Fibroblast of lung (primary cell): Measurements from ENCODE around the gene PLPP1. TPM values are rescaled to one million over a fixed set of nuclear protein-coding genes. Genes with fewer than 3 reads are reported as not detected.

Experiments used
- DNase-seq, 2 donors: peaks; one replicate each; pipeline versions ENCODE4 v3.0.0 to v3.0.0-alpha.2; 2010; ENCODE audit warnings: low read depth in 2 of 2
- H2AFZ ChIP-seq: 2 replicates; pipeline ENCODE4 v1.5.1; 2012; ENCODE audit warnings: low read length, control low read depth, inconsistent platforms
- H3K27ac ChIP-seq: 2 replicates; pipeline ENCODE4 v1.5.1; 2011; ENCODE audit warnings: low read length, control low read depth; ENCODE audit not compliant: insufficient read depth
- H3K27me3 ChIP-seq: 2 replicates; pipeline ENCODE4 v1.5.1; 2011; ENCODE audit warnings: mild to moderate bottlenecking, low read length; ENCODE audit not compliant: control insufficient read depth, insufficient read depth
- H3K36me3 ChIP-seq: 2 replicates; pipeline ENCODE4 v1.5.1; 2011; ENCODE audit warnings: low read length; ENCODE audit not compliant: control insufficient read depth, insufficient read depth
- H3K4me1 ChIP-seq: 2 replicates; pipeline ENCODE4 v1.5.1; 2011; ENCODE audit warnings: low read length; ENCODE audit not compliant: control insufficient read depth, insufficient read depth; ENCODE audit errors: extremely low read depth
- H3K4me2 ChIP-seq: 2 replicates; pipeline ENCODE4 v1.5.1; 2011; ENCODE audit warnings: low read length, control low read depth; ENCODE audit not compliant: insufficient read depth; ENCODE audit errors: extremely low read depth
- H3K4me3 ChIP-seq, 4 experiments: fragments of 200-600 bp in 1 of 4; sonication (generic) in 1 of 4; replicated peaks in 1 of 4; 2 replicates each; pipeline ENCODE4 v1.5.1; 2011 to 2016; ENCODE audit warnings: low read length in 4 of 4, low read depth in 3 of 4, mild to moderate bottlenecking in 3 of 4, control low read depth in 2 of 4, inconsistent platforms in 1 of 4, mixed read lengths in 1 of 4; ENCODE audit not compliant: insufficient read depth in 1 of 4; ENCODE audit errors: control extremely low read depth in 1 of 4
- H3K79me2 ChIP-seq: 2 replicates; pipeline ENCODE4 v1.5.1; 2012; ENCODE audit warnings: mild to moderate bottlenecking, low read length, inconsistent platforms; ENCODE audit not compliant: control insufficient read depth, insufficient read depth
- H3K9ac ChIP-seq: 2 replicates; pipeline ENCODE4 v1.5.1; 2011; ENCODE audit warnings: mild to moderate bottlenecking, low read length, control low read depth; ENCODE audit not compliant: insufficient read depth
- H3K9me3 ChIP-seq: 2 replicates; pipeline ENCODE4 v1.5.1; 2012; ENCODE audit warnings: low read depth, low read length; ENCODE audit not compliant: control insufficient read depth, insufficient read depth
- H4K20me1 ChIP-seq: 2 replicates; pipeline ENCODE4 v1.5.1; 2011; ENCODE audit warnings: low read length; ENCODE audit not compliant: control insufficient read depth, insufficient read depth; ENCODE audit errors: extremely low read depth
- EZH2 ChIP-seq: IDR thresholded peaks from 2 replicates; pipeline ENCODE4 v1.5.1; 2012; ENCODE audit warnings: low read length, control low read depth, mild to moderate bottlenecking; ENCODE audit errors: missing control alignments
- polyA plus RNA-seq, 2 donors: library from polyadenylated mRNA; depleted of rRNA in 1 of 2; stranded (reverse) in 1 of 2; unstranded in 1 of 2; fragments of >200 nt; gene quantifications; 2 replicates each; pipeline ENCODE4 v1.2.1, GENCODE V29; 2011 to 2012; ENCODE audit warnings: missing spikeins in 1 of 2
- total RNA-seq: library from RNA; depleted of rRNA; stranded (reverse); fragments of >200 nt; gene quantifications from 2 replicates; pipeline ENCODE4 v1.2.1, GENCODE V29; 2014
- TF ChIP-seq, protein P1 (sequence below), 2 donors: IDR thresholded peaks in 1 of 2; conservative IDR thresholded peaks in 1 of 2; 1 replicate in 1 of 2; 2 replicates in 1 of 2; pipeline ENCODE4 v1.5.1; 2011 to 2012; ENCODE audit warnings: low read length in 2 of 2, control low read depth in 1 of 2, inconsistent platforms in 1 of 2, low read depth in 1 of 2, mild to moderate bottlenecking in 1 of 2

PLPP1 gene
- total and polyA plus RNA-seq, 2 donors (not counting 1 experiment from before 2014, with no cell fraction given) = 73.5 to 76.8 TPM

DNA sequence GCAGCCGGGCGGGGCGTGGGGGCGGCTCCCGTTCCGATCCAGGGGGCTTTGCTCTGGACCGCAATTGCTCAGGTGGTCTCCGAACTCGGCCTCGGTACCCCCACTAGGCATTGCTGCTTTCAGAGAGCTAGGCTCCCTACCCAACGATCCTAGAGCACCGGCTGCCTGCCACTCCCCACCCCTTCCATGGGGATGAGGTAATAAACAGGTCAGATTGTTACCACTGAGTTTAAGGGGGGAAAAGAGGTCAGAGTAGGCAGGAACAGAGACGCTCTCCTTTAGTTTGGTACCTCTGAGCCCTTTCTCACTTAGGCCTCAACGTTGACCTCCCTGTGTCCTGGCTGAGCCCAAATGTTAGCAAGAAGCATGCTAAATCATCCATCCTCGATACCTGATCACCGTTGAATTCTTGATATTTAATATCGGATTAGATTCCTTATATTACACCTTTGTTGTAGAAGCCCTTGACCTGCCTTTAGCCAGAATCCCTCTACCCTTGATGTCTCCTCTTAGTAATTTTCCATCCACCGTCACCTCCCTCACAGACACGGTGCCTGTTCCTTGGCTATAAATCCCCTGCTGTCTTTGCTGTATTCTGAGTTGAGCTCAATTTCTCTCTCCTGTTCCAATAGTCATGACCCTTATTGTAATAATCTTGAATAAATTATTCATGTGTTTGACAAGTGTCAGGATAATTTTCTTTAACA lies 588 bp upstream of the PLPP1 start:
- Histone ChIP-seq H3K36me3 (no peaks in the 10 kb centered on the region), H3K4me1 (peaks cover 4% of the 10 kb centered on the region), H2AFZ (peak overlapping the region; percentile 97), H3K9ac (peak overlapping the region; percentile 89), H4K20me1 (no peaks in the 10 kb centered on the region), H3K27ac (peak overlapping the region; percentile 76), H3K4me3 (peak overlapping the region; percentile 65 to 91 (median 72)), H3K9me3 (no peaks in the 10 kb centered on the region), H3K4me2 (peak overlapping the region; percentile 93), H3K79me2 (peaks cover 17% of the 10 kb centered on the region), H3K27me3 (no peaks in the 10 kb centered on the region)
- no peak for DNase-seq
- no peak for TF ChIP-seq EZH2
- TF ChIP-seq, protein P1, sequence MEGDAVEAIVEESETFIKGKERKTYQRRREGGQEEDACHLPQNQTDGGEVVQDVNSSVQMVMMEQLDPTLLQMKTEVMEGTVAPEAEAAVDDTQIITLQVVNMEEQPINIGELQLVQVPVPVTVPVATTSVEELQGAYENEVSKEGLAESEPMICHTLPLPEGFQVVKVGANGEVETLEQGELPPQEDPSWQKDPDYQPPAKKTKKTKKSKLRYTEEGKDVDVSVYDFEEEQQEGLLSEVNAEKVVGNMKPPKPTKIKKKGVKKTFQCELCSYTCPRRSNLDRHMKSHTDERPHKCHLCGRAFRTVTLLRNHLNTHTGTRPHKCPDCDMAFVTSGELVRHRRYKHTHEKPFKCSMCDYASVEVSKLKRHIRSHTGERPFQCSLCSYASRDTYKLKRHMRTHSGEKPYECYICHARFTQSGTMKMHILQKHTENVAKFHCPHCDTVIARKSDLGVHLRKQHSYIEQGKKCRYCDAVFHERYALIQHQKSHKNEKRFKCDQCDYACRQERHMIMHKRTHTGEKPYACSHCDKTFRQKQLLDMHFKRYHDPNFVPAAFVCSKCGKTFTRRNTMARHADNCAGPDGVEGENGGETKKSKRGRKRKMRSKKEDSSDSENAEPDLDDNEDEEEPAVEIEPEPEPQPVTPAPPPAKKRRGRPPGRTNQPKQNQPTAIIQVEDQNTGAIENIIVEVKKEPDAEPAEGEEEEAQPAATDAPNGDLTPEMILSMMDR (conservative IDR thresholded peaks at IDR 0.05 in 1 of 2, IDR thresholded peaks at IDR 0.05 in 1 of 2; ENCODE audit: low read depth in 1 of 2, low read length in 2 of 2) = no peak

DNA sequence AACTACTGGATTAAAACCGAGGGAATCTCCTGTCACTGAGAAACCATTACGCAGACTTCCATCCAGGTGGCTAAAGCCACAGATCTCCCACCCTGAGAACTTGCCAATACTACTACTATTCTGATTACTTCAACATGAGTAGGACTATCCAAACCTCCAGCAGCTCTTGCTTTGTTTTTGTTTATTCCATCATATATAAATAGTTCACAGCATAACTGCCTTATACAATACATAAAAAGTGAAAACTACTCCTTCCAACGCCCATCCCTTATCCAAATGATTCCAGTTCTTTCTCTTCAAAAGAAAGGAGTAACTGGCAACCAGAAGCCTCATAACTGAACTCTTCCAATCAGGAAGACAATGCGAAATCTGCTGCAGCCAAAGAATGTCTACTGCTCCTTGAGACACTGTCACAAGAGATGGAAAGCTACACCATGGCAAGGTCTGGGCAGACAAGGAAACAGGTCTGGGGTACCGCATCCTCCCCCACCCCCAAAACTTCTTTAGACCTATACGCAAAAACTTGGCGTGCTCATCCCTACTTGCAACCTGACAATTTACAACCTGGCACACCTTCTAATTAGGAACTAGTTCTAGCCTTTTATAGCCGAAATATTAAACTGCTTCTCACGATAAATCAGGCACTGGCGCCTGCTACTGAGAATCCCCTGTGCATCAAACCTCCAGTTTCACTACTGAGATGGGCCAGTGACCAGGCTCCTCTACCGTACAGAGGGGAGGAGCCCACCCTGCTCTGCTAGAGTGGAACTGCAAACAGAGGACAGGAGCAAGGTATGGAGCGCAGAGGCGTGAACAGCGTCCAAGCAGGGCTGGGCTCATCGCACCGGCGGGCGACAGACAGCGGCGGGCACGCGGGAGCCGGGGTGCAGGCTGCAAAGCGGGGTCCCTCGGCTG lies 986 bp downstream of the PLPP1 start:
- TF ChIP-seq, protein P1 (conservative IDR thresholded peaks at IDR 0.05 in 1 of 2, IDR thresholded peaks at IDR 0.05 in 1 of 2; ENCODE audit: low read depth in 1 of 2, low read length in 2 of 2) = no peak
- TF ChIP-seq EZH2 = no peak
- peak overlapping the region; percentile 0 for H3K27ac ChIP-seq

DNA sequence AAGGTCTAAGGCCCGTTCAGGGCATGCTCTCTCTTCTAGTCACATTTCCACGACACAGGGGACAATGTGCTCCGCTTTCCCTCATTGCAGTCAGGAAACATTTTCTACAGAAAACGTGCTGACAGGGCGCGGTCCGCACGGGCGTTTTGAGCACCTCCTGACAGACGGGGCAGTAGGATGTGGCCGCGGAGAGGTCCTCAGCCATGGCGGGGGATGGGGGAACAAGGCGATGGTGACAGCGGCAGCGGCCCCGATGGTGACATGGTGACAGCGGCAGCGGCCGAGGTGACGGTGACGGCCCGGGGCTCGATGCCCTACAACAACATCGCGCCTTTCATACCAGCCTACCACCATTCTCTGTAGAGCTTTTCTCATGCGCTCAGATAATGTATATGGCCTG lies 4.1 kb downstream of the PLPP1 start:
- H3K4me1 ChIP-seq = peaks cover 4% of the 10 kb centered on the region
- H3K36me3 ChIP-seq = no peaks in the 10 kb centered on the region
- DNase-seq = no peak
- TF ChIP-seq, protein P1 (conservative IDR thresholded peaks at IDR 0.05 in 1 of 2, IDR thresholded peaks at IDR 0.05 in 1 of 2; ENCODE audit: low read depth in 1 of 2, low read length in 2 of 2) = no peak
- TF ChIP-seq EZH2 = no peak
- H3K4me2 ChIP-seq = no peak overlapping the region
- H2AFZ ChIP-seq = no peak overlapping the region
- H3K27ac ChIP-seq = no peak overlapping the region
- no peaks in the 10 kb centered on the region for H3K9me3 ChIP-seq
- peaks cover 17% of the 10 kb centered on the region for H3K79me2 ChIP-seq
- H3K9ac ChIP-seq = no peak overlapping the region
- no peaks in the 10 kb centered on the region for H3K27me3 ChIP-seq
- H3K4me3 ChIP-seq = no peak overlapping the region
- H4K20me1 ChIP-seq = no peaks in the 10 kb centered on the region

More for the DNA sequence above, 986 bp downstream of the PLPP1 start:
- peak overlapping the region; percentile 89 for H3K9ac ChIP-seq
- peak overlapping the region; percentile 97 for H3K4me2 ChIP-seq
- no peaks in the 10 kb centered on the region for H4K20me1 ChIP-seq
- peak overlapping the region; percentile 90 for H2AFZ ChIP-seq
- peak overlapping the region; percentile 71 to 91 (median 82) for H3K4me3 ChIP-seq
- peaks cover 4% of the 10 kb centered on the region for H3K4me1 ChIP-seq
- peak; percentile 44 to 60 for DNase-seq
- H3K9me3 ChIP-seq = no peaks in the 10 kb centered on the region
- H3K36me3 ChIP-seq = no peaks in the 10 kb centered on the region
- no peaks in the 10 kb centered on the region for H3K27me3 ChIP-seq
- H3K79me2 ChIP-seq = peaks cover 17% of the 10 kb centered on the region
